Activated CD4-positive, alpha-beta memory T cell treated with anti-CD3 and anti-CD28 coated beads for 36 hours (primary cell): ENCODE measurements around the gene ECE2. TPM values are rescaled to one million over a fixed set of nuclear protein-coding genes. Genes with fewer than 3 reads are reported as not detected.
A peak's percentile ranks its signal among the peaks of the same experiment; 100 is the strongest.

Experiments used
- CTCF ChIA-PET: fragments of 350-600 bp; sonication (Branson Sonifier 250); formaldehyde crosslinking; loops from one replicate; lab custom pipeline; 2021; ENCODE audit warnings: antibody characterized with exemption, inconsistent platforms; lab: Charles Lee
- POLR2A ChIA-PET: fragments of 350-600 bp; sonication (Branson Sonifier 250); formaldehyde crosslinking; loops from one replicate; lab custom pipeline; 2021; ENCODE audit warnings: antibody characterized with exemption; lab: Charles Lee
- DNase-seq: peaks from one replicate; pipeline ENCODE4 v3.0.0-alpha.2; 2020
- H3K27ac Mint-ChIP-seq: one replicate; pipeline ENCODE4 v1.8.0; 2021; ENCODE audit warnings: mixed read lengths
- H3K27me3 Mint-ChIP-seq: one replicate; pipeline ENCODE4 v1.8.0; 2021; ENCODE audit warnings: mixed read lengths
- H3K36me3 Mint-ChIP-seq: one replicate; pipeline ENCODE4 v1.8.0; 2021; ENCODE audit warnings: mixed read lengths
- H3K4me1 Mint-ChIP-seq: one replicate; pipeline ENCODE4 v1.8.0; 2021; ENCODE audit warnings: low read depth, mixed read lengths
- H3K4me3 Mint-ChIP-seq: one replicate; pipeline ENCODE4 v1.8.0; 2021; ENCODE audit warnings: mild to moderate bottlenecking, mixed read lengths
- H3K9me3 Mint-ChIP-seq: one replicate; pipeline ENCODE4 v1.8.0; 2021; ENCODE audit warnings: mixed read lengths
- intact Hi-C: fragments of 100-400 bp; cut with micrococcal nuclease; formaldehyde crosslinking; loops from one replicate; pipeline ENCODE4 v1.15.1; 2023
- total RNA-seq, 2 experiments: library from RNA; stranded (reverse); gene quantifications; one replicate each; pipeline ENCODE4 v1.2.3, GENCODE V29; 2021

The ECE2 gene
- total RNA-seq, 2 experiments from 2014 or later = not detected

GRCh38 chr3:184299488-184300377, 23.9 kb downstream of the ECE2 start:
- no peak for DNase-seq
- Mint-ChIP-seq H3K4me1 (peaks cover 21% of the 10 kb centered on the region), H3K36me3 (peaks cover 36% of the 10 kb centered on the region), H3K27ac (peak overlapping the region; percentile 82), H3K4me3 (peak overlapping the region; percentile 93), H3K9me3 (no peaks in the 10 kb centered on the region), H3K27me3 (no peaks in the 10 kb centered on the region)
- CTCF ChIA-PET = interaction anchor here (0.6 to 2.2 kb wide), 3 partner anchors 11 to 402 kb away, joined by 3 to 5 read pairs (median 3); no protein-coding TSS in a partner anchor
- POLR2A ChIA-PET = interaction anchor here (0.7 to 1.2 kb wide), 2 partner anchors 36 to 104 kb away, joined by 3 read pairs; no protein-coding TSS in a partner anchor
- intact Hi-C loops = loop anchor here (1.0 to 10.0 kb wide), 10 partner anchors 15 to 662 kb away; partner anchors contain the start of genes ABCC5, ABCF3, AP2M1 and CAMK2N2

- Mint-ChIP-seq H3K27ac (peak overlapping the region; percentile 82), H3K4me3 (peak overlapping the region; percentile 93), H3K4me1 (peaks cover 21% of the 10 kb centered on the region), H3K27me3 (no peaks in the 10 kb centered on the region), H3K36me3 (peaks cover 38% of the 10 kb centered on the region), H3K9me3 (no peaks in the 10 kb centered on the region)
- intact Hi-C loops = no loop called here
- POLR2A ChIA-PET = interaction anchor here (1.2 kb wide), 1 partner anchor 35 kb away, joined by 3 read pairs; no protein-coding TSS in a partner anchor
- CTCF ChIA-PET = interaction anchor here (1.0 to 2.2 kb wide), 3 partner anchors 11 to 403 kb away, joined by 3 to 5 read pairs (median 3); no protein-coding TSS in a partner anchor
- no peak for DNase-seq
Measured at GRCh38 chr3:184300378-184300720, 24.5 kb downstream of the ECE2 start.

GRCh38 chr3:184305577-184305976, 29.8 kb downstream of the ECE2 start:
- peaks cover 62% of the 10 kb centered on the region for H3K36me3 Mint-ChIP-seq
- H3K4me1 Mint-ChIP-seq = peaks cover 8% of the 10 kb centered on the region
- no peaks in the 10 kb centered on the region for H3K9me3 Mint-ChIP-seq
- intact Hi-C loops = no loop called here
- no peak overlapping the region for H3K4me3 Mint-ChIP-seq
- POLR2A ChIA-PET = interaction anchor here (0.7 kb wide), 1 partner anchor 22 kb away, joined by 3 read pairs; no protein-coding TSS in a partner anchor
- no peaks in the 10 kb centered on the region for H3K27me3 Mint-ChIP-seq
- no peak for DNase-seq
- CTCF ChIA-PET = interaction anchor here (1.0 to 1.5 kb wide), 3 partner anchors 48 to 78 kb away, joined by 3 to 5 read pairs (median 4); partner anchors contain the start of gene EEF1AKMT4
- H3K27ac Mint-ChIP-seq = no peak overlapping the region

- Mint-ChIP-seq H3K9me3 (no peaks in the 10 kb centered on the region), H3K4me1 (peaks cover 3% of the 10 kb centered on the region), H3K27ac (no peak overlapping the region), H3K27me3 (no peaks in the 10 kb centered on the region), H3K4me3 (no peak overlapping the region), H3K36me3 (peaks cover 59% of the 10 kb centered on the region)
- intact Hi-C loops = no loop called here
- POLR2A ChIA-PET = interaction anchor here (1.2 kb wide), 1 partner anchor 9 kb away, joined by 6 read pairs; no protein-coding TSS in a partner anchor
- CTCF ChIA-PET = interaction anchor here (1.0 to 1.5 kb wide), 3 partner anchors 47 to 79 kb away, joined by 3 to 5 read pairs (median 4); partner anchors contain the start of gene EEF1AKMT4
- no peak for DNase-seq
Measured at GRCh38 chr3:184306341-184306972, 30.6 kb downstream of the ECE2 start.

- DNase-seq = no peak
- intact Hi-C loops = no loop called here
- no peaks in the 10 kb centered on the region for H3K27me3 Mint-ChIP-seq
- POLR2A ChIA-PET = no interaction called here
- no peaks in the 10 kb centered on the region for H3K9me3 Mint-ChIP-seq
- peaks cover 49% of the 10 kb centered on the region for H3K36me3 Mint-ChIP-seq
- H3K4me3 Mint-ChIP-seq = no peak overlapping the region
- CTCF ChIA-PET = no interaction called here
- H3K27ac Mint-ChIP-seq = no peak overlapping the region
- no peaks in the 10 kb centered on the region for H3K4me1 Mint-ChIP-seq
Measured at GRCh38 chr3:184307915-184308314, 32.1 kb downstream of the ECE2 start.

GRCh38 chr3:184308744-184309143, 32.9 kb downstream of the ECE2 start:
- H3K9me3 Mint-ChIP-seq = no peaks in the 10 kb centered on the region
- DNase-seq = no peak
- no peaks in the 10 kb centered on the region for H3K4me1 Mint-ChIP-seq
- H3K4me3 Mint-ChIP-seq = no peak overlapping the region
- no peaks in the 10 kb centered on the region for H3K27me3 Mint-ChIP-seq
- POLR2A ChIA-PET = no interaction called here
- intact Hi-C loops = no loop called here
- peaks cover 42% of the 10 kb centered on the region for H3K36me3 Mint-ChIP-seq
- CTCF ChIA-PET = no interaction called here
- H3K27ac Mint-ChIP-seq = no peak overlapping the region

- H3K4me3 Mint-ChIP-seq = no peak overlapping the region
- H3K36me3 Mint-ChIP-seq = peaks cover 36% of the 10 kb centered on the region
- H3K27ac Mint-ChIP-seq = no peak overlapping the region
- no peaks in the 10 kb centered on the region for H3K27me3 Mint-ChIP-seq
- ChIA-PET POLR2A (no interaction called here), CTCF (interaction anchor here (1.0 to 1.4 kb wide), 3 partner anchors 11 to 202 kb away, joined by 3 to 5 read pairs (median 4); partner anchors contain the start of gene EEF1AKMT4)
- intact Hi-C loops = no loop called here
- H3K9me3 Mint-ChIP-seq = no peaks in the 10 kb centered on the region
- DNase-seq = no peak
- peaks cover 10% of the 10 kb centered on the region for H3K4me1 Mint-ChIP-seq
Measured at GRCh38 chr3:184311633-184312032, 35.8 kb downstream of the ECE2 start.

GRCh38 chr3:184314363-184314699, 38.5 kb downstream of the ECE2 start, which contains the start of gene EIF4G1:
Gene EIF4G1, plus strand, starts transcription at chr3:184314606. Its CDS starts 1,191 bp downstream, at chr3:184315797.
- Mint-ChIP-seq H3K27ac (peak within 1 kb of the TSS; percentile 93), H3K27me3 (no peaks in the 10 kb centered on the region), H3K4me3 (peak within 1 kb of the TSS; percentile 86), H3K4me1 (peaks cover 29% of the 10 kb centered on the region), H3K36me3 (peaks cover 30% of the 10 kb centered on the region), H3K9me3 (no peaks in the 10 kb centered on the region)
- peak; percentile 95 for DNase-seq
- intact Hi-C loops = loop anchor here (1.0 kb wide), 3 partner anchors 15 to 128 kb away; partner anchors contain the start of genes ABCF3 and PSMD2
- ChIA-PET POLR2A (no interaction called here), CTCF (no interaction called here)

GRCh38 chr3:184314700-184315542, 39.1 kb downstream of the ECE2 start:
- ChIA-PET CTCF (interaction anchor here (1.5 kb wide), 1 partner anchor 39 kb away, joined by 4 read pairs; no protein-coding TSS in a partner anchor), POLR2A (interaction anchor here (0.6 to 1.9 kb wide), 3 partner anchors 9 to 17 kb away, joined by 3 to 6 read pairs (median 3); no protein-coding TSS in a partner anchor)
- H3K27me3 Mint-ChIP-seq = no peaks in the 10 kb centered on the region

GRCh38 chr3:184315543-184315867, 39.7 kb downstream of the ECE2 start:
- peaks cover 34% of the 10 kb centered on the region for H3K36me3 Mint-ChIP-seq
- POLR2A ChIA-PET = interaction anchor here (0.6 to 1.9 kb wide), 3 partner anchors 9 to 17 kb away, joined by 3 to 6 read pairs (median 3); no protein-coding TSS in a partner anchor

More at GRCh38 chr3:184314700-184315542, 39.1 kb downstream of the ECE2 start:
- H3K4me1 Mint-ChIP-seq = peaks cover 34% of the 10 kb centered on the region
- H3K4me3 Mint-ChIP-seq = peak overlapping the region; percentile 86
- H3K36me3 Mint-ChIP-seq = peaks cover 32% of the 10 kb centered on the region
- DNase-seq = peak; percentile 70
- no peaks in the 10 kb centered on the region for H3K9me3 Mint-ChIP-seq
- peak overlapping the region; percentile 93 for H3K27ac Mint-ChIP-seq
- intact Hi-C loops = loop anchor here (1.0 kb wide), 4 partner anchors 16 to 129 kb away; partner anchors contain the start of genes ABCF3 and PSMD2

More at GRCh38 chr3:184315543-184315867, 39.7 kb downstream of the ECE2 start:
- Mint-ChIP-seq H3K27ac (peak overlapping the region; percentile 93), H3K27me3 (no peaks in the 10 kb centered on the region), H3K4me1 (peaks cover 34% of the 10 kb centered on the region), H3K9me3 (no peaks in the 10 kb centered on the region), H3K4me3 (peak overlapping the region; percentile 86)
- no peak for DNase-seq
- intact Hi-C loops = loop anchor here (1.0 kb wide), 1 partner anchor 20 kb away; no protein-coding TSS in a partner anchor
- CTCF ChIA-PET = interaction anchor here (1.5 kb wide), 1 partner anchor 38 kb away, joined by 4 read pairs; no protein-coding TSS in a partner anchor
